Omental fat pad (tissue), 4 donors: ENCODE measurements around the gene KRTDAP. TPM values are rescaled to one million over a fixed set of nuclear protein-coding genes. Genes with fewer than 3 reads are reported as not detected.

Source experiments
- ATAC-seq: fragments of 150-250 bp; one replicate; pipeline ENCODE4 v1.9.1; 2016; ENCODE audit warnings: mild to moderate bottlenecking, moderate library complexity; ENCODE audit not compliant: low FRiP score
- DNase-seq: peaks from one replicate; pipeline ENCODE4 v3.0.0-alpha.2; 2019; ENCODE audit warnings: low spot score
- total RNA-seq, 4 donors: library from RNA; depleted of rRNA; stranded (reverse); fragments of >200 nt; gene quantifications; one replicate each; pipeline ENCODE4 v1.1.0, GENCODE V29; 2016
- TF ChIP-seq, protein P1 (sequence below), 3 donors: fragments of 450-650 bp; IDR thresholded peaks; one replicate each; pipeline ENCODE4 v1.5.1; 2016 to 2017; ENCODE audit warnings: antibody characterized with exemption in 3 of 3, mild to moderate bottlenecking in 3 of 3, moderate library complexity in 2 of 3

KRTDAP gene, protein sequence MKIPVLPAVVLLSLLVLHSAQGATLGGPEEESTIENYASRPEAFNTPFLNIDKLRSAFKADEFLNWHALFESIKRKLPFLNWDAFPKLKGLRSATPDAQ
- not detected for total RNA-seq

DNA sequence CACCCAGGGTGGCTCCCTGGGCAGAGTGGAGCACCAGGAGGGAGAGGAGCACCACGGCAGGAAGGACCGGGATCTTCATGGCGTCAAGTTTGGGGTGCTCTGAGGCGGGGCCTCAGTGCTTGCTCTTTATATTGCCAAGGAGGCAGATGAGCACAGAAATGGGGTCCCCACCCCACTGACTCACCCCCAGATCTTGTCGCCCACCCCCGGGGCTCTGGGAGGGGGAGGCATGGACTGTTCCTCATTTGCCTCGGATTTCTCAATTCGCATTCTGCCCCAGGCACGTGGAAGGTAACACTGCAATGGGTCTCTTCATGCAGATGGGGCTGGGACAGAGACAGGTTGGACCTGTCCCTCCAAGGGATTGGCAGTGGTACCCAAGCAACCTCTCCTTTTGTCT lies at the start of gene KRTDAP:
KRTDAP (minus strand) TSS at position 101 of the 400 bp plus-strand sequence; CDS start at position 79, 22 bp downstream.
- ATAC-seq (no peak), DNase-seq (no peak)
- TF ChIP-seq, protein P1, sequence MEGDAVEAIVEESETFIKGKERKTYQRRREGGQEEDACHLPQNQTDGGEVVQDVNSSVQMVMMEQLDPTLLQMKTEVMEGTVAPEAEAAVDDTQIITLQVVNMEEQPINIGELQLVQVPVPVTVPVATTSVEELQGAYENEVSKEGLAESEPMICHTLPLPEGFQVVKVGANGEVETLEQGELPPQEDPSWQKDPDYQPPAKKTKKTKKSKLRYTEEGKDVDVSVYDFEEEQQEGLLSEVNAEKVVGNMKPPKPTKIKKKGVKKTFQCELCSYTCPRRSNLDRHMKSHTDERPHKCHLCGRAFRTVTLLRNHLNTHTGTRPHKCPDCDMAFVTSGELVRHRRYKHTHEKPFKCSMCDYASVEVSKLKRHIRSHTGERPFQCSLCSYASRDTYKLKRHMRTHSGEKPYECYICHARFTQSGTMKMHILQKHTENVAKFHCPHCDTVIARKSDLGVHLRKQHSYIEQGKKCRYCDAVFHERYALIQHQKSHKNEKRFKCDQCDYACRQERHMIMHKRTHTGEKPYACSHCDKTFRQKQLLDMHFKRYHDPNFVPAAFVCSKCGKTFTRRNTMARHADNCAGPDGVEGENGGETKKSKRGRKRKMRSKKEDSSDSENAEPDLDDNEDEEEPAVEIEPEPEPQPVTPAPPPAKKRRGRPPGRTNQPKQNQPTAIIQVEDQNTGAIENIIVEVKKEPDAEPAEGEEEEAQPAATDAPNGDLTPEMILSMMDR (IDR thresholded peaks at IDR 0.05): no peak

DNA sequence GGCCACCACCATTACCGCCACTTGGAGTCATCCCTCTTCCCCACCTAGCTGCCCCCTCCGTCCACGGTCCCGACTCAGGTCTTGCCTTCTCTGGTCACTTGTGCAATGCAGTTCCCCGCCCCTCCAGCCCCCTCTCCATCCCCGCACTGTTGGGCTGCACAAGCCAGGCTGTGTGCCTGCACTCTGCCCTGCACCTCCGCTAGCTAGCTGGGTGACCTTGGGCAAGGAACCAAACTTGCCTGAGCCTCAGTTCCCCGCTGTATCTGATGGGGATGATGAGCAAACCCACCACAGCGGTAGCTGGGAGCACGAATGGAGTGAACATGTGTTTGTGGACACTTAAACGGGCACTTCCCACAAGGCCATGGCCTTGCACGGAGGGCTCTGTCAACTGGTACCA lies 49.6 kb upstream of the KRTDAP start:
- DNase-seq (no peak), ATAC-seq (no peak)
- TF ChIP-seq, protein P1 (IDR thresholded peaks at IDR 0.05): no peak

DNA sequence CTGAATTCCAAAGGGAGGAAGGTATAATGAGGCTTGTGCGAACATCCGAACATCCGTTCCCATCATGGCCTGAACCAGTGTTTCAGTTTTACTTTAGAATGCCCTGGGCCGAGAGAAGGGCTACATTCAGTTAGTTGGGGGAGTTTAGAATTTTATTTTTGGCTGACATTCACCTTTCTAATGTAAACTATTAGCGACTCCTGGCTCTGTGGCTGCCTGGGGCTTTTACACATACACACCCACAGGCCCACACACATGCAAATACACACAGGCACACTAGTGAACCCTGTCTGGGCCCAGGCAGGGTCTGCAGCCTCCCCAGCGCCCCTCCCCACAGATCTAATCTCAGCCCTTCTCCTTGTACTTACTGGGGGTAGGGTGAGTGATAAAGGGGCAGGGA lies 49.0 kb upstream of the KRTDAP start:
- ATAC-seq (no peak), DNase-seq (no peak)
- TF ChIP-seq, protein P1 (IDR thresholded peaks at IDR 0.05): no peak

DNA sequence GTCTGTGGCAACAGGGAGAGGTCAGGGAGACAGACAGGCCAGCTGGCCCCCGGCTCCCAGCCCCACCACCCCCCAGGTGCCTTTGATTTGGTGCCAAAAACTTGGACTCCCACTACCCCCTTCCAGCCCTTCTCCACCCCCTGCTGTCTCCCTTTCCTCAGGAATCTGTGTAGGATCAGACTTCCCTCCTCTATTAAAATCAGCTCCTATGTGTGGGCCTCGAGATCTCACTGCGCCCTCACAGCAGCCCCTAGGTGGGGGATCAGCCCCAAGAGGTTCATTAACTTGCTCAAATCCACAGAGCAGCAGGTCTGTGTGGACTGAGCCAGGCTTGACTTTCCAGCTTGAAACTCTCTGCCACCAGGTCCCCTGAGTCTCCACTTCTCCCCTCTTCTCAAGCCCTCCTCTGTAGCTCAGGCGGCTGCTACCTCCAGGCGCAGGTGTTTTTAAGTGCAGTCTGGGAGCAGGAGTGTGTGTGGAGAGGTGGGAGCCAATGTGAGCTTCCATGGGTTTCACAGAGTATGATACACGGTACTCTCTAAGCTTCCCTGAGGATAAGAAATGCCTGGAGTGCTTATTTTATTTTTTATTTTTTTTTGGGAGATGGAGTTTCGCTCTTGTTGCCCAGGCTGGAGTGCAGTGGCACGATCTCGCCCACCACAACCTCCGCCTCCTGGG lies 44.7 kb upstream of the KRTDAP start:
- ATAC-seq (no peak), DNase-seq (no peak)

DNA sequence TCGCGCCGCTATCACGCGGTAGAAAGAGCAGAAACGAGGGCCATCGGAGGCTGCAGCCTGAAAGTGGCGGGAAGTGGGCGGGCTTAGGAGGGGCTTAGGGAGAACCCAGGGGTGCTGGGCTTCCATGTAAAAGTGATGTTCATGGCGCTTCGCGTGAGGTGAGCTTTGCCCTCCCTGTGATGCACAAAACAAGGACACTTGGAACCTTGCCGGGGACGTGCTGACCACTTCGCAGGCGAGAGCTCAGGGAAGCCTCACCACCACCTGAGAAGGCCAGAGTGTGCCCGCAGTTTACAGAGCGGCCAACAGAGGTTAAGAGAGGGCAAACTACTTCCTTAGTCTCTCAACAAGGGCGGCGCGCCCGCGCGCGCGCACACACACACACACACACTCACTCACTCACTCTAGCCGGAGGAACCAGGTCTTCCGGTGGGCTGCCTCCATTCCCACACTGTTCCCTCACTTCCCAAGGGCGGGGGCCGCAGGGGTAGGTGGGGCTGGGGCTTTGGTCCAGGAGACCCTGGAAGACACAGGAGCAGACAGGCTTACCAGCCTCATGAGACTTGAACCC lies 43.6 kb upstream of the KRTDAP start:
- ATAC-seq: no peak
- TF ChIP-seq, protein P1 (IDR thresholded peaks at IDR 0.05): no peak
- DNase-seq: no peak

More for the DNA sequence above, 44.7 kb upstream of the KRTDAP start:
- TF ChIP-seq, protein P1 (IDR thresholded peaks at IDR 0.05): no peak

DNA sequence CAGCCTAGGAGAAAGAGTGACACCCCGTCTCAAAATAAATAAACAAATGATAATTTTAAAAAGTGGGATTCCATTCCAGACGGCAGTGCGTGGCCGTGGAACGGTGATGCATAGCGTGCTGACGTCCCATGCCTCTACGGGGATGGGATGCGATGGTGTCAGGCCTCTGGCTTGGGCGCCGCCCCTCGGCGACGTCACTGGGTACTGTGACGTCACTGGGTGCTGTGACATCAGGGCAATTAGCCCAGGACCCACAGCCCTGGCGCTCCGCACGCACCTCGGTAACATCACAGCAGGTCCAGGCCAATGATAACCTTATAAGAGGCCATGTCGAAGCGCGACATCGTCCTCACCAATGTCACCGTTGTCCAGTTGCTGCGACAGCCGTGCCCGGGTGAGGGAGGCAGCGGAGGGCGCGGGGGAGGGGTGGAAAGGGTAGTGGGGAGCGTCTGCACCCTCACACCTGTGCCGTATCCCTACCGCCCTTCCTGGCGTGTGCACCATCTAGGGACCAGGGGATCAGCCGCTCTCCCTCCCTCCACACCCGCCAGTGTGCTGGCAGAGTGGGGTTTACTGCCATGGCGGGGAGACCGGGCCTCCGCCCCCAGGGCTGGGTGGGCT lies 43.0 kb upstream of the KRTDAP start, which contains the start of gene GAPDHS:
GAPDHS (plus strand) TSS at position 256 of the 621 bp plus-strand sequence; CDS start at position 328, 72 bp downstream.
- TF ChIP-seq, protein P1 (IDR thresholded peaks at IDR 0.05): no peak
- ATAC-seq: no peak

More for the DNA sequence above, 43.0 kb upstream of the KRTDAP start, which contains the start of gene GAPDHS:
- no peak for DNase-seq
